ENCODE results near the gene GCLC. TPM values are rescaled to one million over a fixed set of nuclear protein-coding genes. Genes with fewer than 3 reads are reported as not detected.

The GCLC gene
- total and polyA plus RNA-seq, 9 of the 15 experiments (the other 6 are each of a cell fraction or from before 2014, with no cell fraction given), result 3.9 to 20.0 (median 9.4) TPM

GRCh38 chr6:53532061-53532797 is 12.7 kb downstream of the GCLC start (continued):
- TF ChIP-seq ZNF280A (IDR thresholded peaks at IDR 0.05; ENCODE audit: low read depth, partially characterized antibody) (no peak), ARID1B (IDR thresholded peaks at IDR 0.05) (peak; percentile 75), ELF4 (CRISPR knock-in tag; IDR thresholded peaks at IDR 0.05) (no peak), SREBF2 (CRISPR knock-in tag; IDR thresholded peaks at IDR 0.05) (0 out of 2 replicates have a peak, but pooled peaks have one; percentile 24), TAL1 (IDR thresholded peaks at IDR 0.05) (peak; percentile 54; the same call in 1 of the 2 replicates), JUNB (CRISPR knock-in tag; conservative IDR thresholded peaks at IDR 0.05) (no peak), CGGBP1 (CRISPR knock-in tag; IDR thresholded peaks at IDR 0.05) (no peak), CCNT2 (IDR thresholded peaks at IDR 0.05; ENCODE audit: borderline replicate concordance, extremely low read depth, insufficient read length, low read depth, low read length) (no peak), HCFC1 (IDR thresholded peaks at IDR 0.05; ENCODE audit: low read depth, low read length) (no peak), CBFA2T2 (conservative IDR thresholded peaks at IDR 0.05) (peak; percentile 61), THRB (CRISPR knock-in tag; conservative IDR thresholded peaks at IDR 0.05) (no peak), SOX6 (IDR thresholded peaks at IDR 0.05) (0 out of 2 replicates have a peak, but pooled peaks have one; percentile 9), GTF3C2 (IDR thresholded peaks at IDR 0.05; ENCODE audit: borderline replicate concordance, extremely low read depth, insufficient read length) (no peak), DPF2 (IDR thresholded peaks at IDR 0.05) (peak; percentile 45; the same call in 1 of the 2 replicates), TCFL5 (CRISPR knock-in tag; conservative IDR thresholded peaks at IDR 0.05) (no peak), HMBOX1 (IDR thresholded peaks at IDR 0.05) (peak; percentile 87), PRPF4 (IDR thresholded peaks at IDR 0.05; ENCODE audit: insufficient read depth, low read depth, low read length, poor library complexity, severe bottlenecking) (no peak), ZBTB49 (CRISPR knock-in tag; IDR thresholded peaks at IDR 0.05; ENCODE audit: borderline replicate concordance) (no peak)

All from K562 (cell line).